Immature natural killer cell (primary cell): Measurements from ENCODE around the gene ST7L. TPM values are rescaled to one million over a fixed set of nuclear protein-coding genes. Genes with fewer than 3 reads are reported as not detected.
"Not testable (repeated sequence)": the region's sequence is repeated elsewhere in the genome, so short reads cannot be mapped to it uniquely, and the experiment has no call there.

Source experiments
- DNase-seq, 3 donors: peaks; one replicate each; pipeline ENCODE4 v3.0.0; 2022; ENCODE audit warnings: mixed read lengths in 1 of 3
- H3K27ac Mint-ChIP-seq, 6 donors: one replicate each; pipeline ENCODE4 v1.8.0; 2020; ENCODE audit warnings: mixed read lengths in 6 of 6, mild to moderate bottlenecking in 5 of 6, inconsistent platforms in 4 of 6, moderate library complexity in 3 of 6
- H3K27me3 Mint-ChIP-seq, 3 donors: one replicate each; pipeline ENCODE4 v1.8.0; 2020 to 2021; ENCODE audit warnings: low read depth in 3 of 3, mild to moderate bottlenecking in 3 of 3, mixed read lengths in 3 of 3, moderate library complexity in 3 of 3, inconsistent platforms in 1 of 3
- H3K36me3 Mint-ChIP-seq, 3 donors: one replicate each; pipeline ENCODE4 v1.8.0; 2020; ENCODE audit warnings: mixed read lengths in 3 of 3, inconsistent platforms in 2 of 3, mild to moderate bottlenecking in 2 of 3
- H3K4me1 Mint-ChIP-seq, 2 donors: one replicate each; pipeline ENCODE4 v1.8.0; 2020; ENCODE audit warnings: inconsistent platforms in 2 of 2, mild to moderate bottlenecking in 2 of 2, mixed read lengths in 2 of 2, moderate library complexity in 1 of 2
- H3K4me3 Mint-ChIP-seq, 5 donors: one replicate each; pipeline ENCODE4 v1.8.0; 2020; ENCODE audit warnings: mild to moderate bottlenecking in 5 of 5, mixed read lengths in 5 of 5, inconsistent platforms in 3 of 5, moderate library complexity in 3 of 5
- H3K9me3 Mint-ChIP-seq, 6 donors: one replicate each; pipeline ENCODE4 v1.8.0; 2020; ENCODE audit warnings: mild to moderate bottlenecking in 6 of 6, mixed read lengths in 6 of 6, inconsistent platforms in 4 of 6, moderate library complexity in 3 of 6
- polyA plus RNA-seq, 3 donors: library from polyadenylated mRNA; unstranded; fragments of 300-500 nt; fragmentation: Illumina TruSeq; gene quantifications; one replicate each; pipeline ENCODE4 v1.2.3, GENCODE V29; 2021

ST7L gene
- polyA plus RNA-seq, 3 donors from 2014 or later = 8.4 to 15.2 (median 11.4) TPM

DNA sequence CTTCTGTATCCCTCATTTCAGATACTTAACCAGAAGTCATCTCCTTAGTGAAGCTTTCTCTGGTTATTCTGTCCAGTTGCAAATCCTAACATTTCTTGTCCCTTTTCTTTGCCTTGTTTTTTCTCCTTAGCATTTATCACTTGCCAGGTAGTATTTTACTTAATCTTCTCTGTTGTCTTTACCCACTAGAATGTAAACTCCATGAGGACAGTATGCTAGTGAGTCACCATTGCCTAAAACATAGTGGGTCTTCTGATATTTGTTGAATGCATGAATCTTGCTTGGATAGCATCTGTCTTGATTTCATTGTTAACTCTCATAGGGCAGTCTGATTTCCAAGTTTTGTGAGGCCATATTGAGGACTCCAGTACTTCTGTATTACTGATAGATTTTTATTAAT is 10.3 kb upstream of the ST7L start:
- Mint-ChIP-seq H3K27me3 (no peaks in the 10 kb centered on the region), H3K27ac (peak overlapping the region; percentile 38 to 86 (median 66)), H3K4me1 (peaks cover 89 to 92% of the 10 kb centered on the region in 2 donors), H3K4me3 (peak overlapping the region in 4 of 5 donors; percentile 1 to 31 (median 27)), H3K36me3 (peaks cover 0 to 5% (median 3%) of the 10 kb centered on the region in 3 donors), H3K9me3 (no peaks in the 10 kb centered on the region)
- DNase-seq = no peak

DNA sequence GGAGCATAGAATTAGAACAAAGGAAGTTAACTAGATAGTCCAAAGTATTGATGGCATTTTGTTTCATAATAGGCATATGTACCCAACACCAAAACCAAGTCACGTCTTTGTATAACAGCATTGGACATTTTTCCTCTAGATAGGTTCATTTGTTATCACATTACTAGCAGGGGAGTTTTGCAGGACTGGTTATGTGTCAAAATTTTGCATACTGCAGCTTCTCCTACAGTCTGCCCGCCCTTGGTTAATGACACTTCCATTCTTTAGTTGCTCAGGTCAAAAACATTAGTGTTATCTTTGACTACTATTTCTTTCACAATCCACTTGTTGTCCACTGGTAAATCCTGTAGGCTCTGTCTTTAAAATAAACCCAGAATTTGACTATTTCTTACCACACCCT is 9.6 kb upstream of the ST7L start:
- Mint-ChIP-seq H3K36me3 (peaks cover 0 to 5% (median 3%) of the 10 kb centered on the region in 3 donors), H3K27me3 (no peaks in the 10 kb centered on the region), H3K27ac (peak overlapping the region; percentile 9 to 66 (median 45)), H3K4me3 (peak overlapping the region in 2 of 5 donors; percentile 30 to 47), H3K9me3 (no peaks in the 10 kb centered on the region), H3K4me1 (peaks cover 85 to 89% of the 10 kb centered on the region in 2 donors)
- no peak for DNase-seq

DNA sequence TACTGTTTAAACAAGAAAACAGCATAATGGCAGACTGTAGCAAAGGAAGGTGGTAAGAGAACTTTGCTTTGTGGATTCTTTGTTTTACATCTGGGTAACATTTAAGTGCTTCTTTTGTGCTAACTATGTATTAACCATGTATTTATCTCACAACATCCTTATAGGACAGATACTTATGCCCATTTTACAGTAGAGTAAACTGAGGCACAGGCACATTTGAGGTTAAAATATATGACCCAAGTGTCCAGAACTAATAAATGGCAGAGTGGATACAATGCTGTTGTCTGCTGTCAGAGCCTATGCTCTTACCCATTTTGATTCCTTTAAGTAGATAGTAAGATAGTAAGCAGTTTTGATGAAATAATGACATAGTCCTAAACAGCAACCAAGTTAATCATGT is 7.9 kb upstream of the ST7L start:
- H3K36me3 Mint-ChIP-seq = peaks cover 0 to 5% (median 3%) of the 10 kb centered on the region in 3 donors
- peaks cover 83 to 88% of the 10 kb centered on the region in 2 donors for H3K4me1 Mint-ChIP-seq
- H3K4me3 Mint-ChIP-seq = peak overlapping the region in 2 of 5 donors; percentile 7 to 25
- peak overlapping the region in 5 of 6 donors; percentile 14 to 60 (median 36) for H3K27ac Mint-ChIP-seq
- DNase-seq = no peak
- H3K27me3 Mint-ChIP-seq = peaks cover 0 to 2% (median 0%) of the 10 kb centered on the region in 3 donors
- H3K9me3 Mint-ChIP-seq = no peaks in the 10 kb centered on the region

GRCh38 chr1:112626193-112626592 is 7.3 kb upstream of the ST7L start:
- H3K4me3 Mint-ChIP-seq = no peak overlapping the region
- peak overlapping the region in 3 of 6 donors; percentile 26 to 55 (median 30) for H3K27ac Mint-ChIP-seq
- H3K9me3 Mint-ChIP-seq = no peaks in the 10 kb centered on the region
- H3K27me3 Mint-ChIP-seq = peaks cover 0 to 4% (median 0%) of the 10 kb centered on the region in 3 donors
- peaks cover 0 to 5% (median 3%) of the 10 kb centered on the region in 3 donors for H3K36me3 Mint-ChIP-seq
- peaks cover 80 to 88% of the 10 kb centered on the region in 2 donors for H3K4me1 Mint-ChIP-seq
- no peak for DNase-seq

DNA sequence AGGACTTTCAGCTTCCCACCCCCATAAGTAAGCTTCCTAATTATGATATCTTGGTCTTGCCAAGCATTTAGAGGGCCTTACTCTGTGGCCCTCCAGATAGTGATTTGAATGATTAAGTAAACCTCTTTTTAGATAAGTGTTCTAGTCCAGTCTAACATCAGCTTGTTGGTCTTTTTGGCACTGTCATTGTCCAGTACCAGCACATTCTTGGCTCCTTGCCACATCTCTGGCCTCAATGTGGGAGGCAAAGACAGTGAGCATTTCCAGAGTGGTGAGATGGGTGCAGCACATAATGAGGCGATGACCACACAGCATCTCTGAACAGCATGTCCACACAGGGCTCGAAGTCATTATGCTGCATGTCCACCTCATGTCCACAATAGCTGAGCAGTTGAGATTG is 6.8 kb upstream of the ST7L start:
- Mint-ChIP-seq H3K9me3 (no peaks in the 10 kb centered on the region), H3K36me3 (peaks cover 0 to 5% (median 3%) of the 10 kb centered on the region in 3 donors), H3K27ac (peak overlapping the region; percentile 26 to 85 (median 75))

GRCh38 chr1:112624493-112624892 is 5.6 kb upstream of the ST7L start:
- peaks cover 79 to 88% of the 10 kb centered on the region in 2 donors for H3K4me1 Mint-ChIP-seq
- DNase-seq = peak in 1 of 3 donors; percentile 13
- peak overlapping the region in 5 of 6 donors; percentile 55 to 85 (median 79) for H3K27ac Mint-ChIP-seq
- H3K36me3 Mint-ChIP-seq, H3K9me3 Mint-ChIP-seq: not testable (repeated sequence)
- H3K4me3 Mint-ChIP-seq = peak overlapping the region in 1 of 5 donors; percentile 13
- H3K27me3 Mint-ChIP-seq = peaks cover 1 to 16% (median 8%) of the 10 kb centered on the region in 3 donors

More for the DNA sequence above, 6.8 kb upstream of the ST7L start:
- Mint-ChIP-seq H3K27me3 (peaks cover 0 to 5% (median under 1%) of the 10 kb centered on the region in 3 donors), H3K4me3 (peak overlapping the region in 1 of 5 donors; percentile 57), H3K4me1 (peaks cover 80 to 88% of the 10 kb centered on the region in 2 donors)
- DNase-seq = no peak

DNA sequence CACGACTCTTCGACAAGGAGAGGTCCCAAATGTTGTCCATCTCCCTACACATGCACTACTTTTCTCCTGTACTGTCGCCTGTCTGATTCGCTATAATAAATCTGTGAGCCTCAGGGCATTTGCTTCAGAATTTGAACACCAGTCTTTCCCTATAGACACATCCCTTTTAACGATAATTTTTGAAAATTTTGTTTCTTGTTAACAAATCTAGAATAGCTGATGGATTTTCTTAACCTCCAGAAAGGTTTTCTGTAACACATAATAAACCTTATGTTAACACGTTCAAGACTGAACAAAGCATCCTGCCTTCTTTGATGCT is 1.4 kb upstream of the ST7L start:
- peaks cover 58 to 77% of the 10 kb centered on the region in 2 donors for H3K4me1 Mint-ChIP-seq

GRCh38 chr1:112619518-112620376 is 806 bp upstream of the ST7L start, which contains the start of gene CAPZA1:
CAPZA1 (plus strand) TSS chr1:112619832; CDS start chr1:112619845, 13 bp downstream.
- Mint-ChIP-seq H3K4me3 (peak within 1 kb of the TSS; percentile 99 to 100 (median 100)), H3K4me1 (peaks cover 52 to 71% of the 10 kb centered on the region in 2 donors), H3K9me3 (no peaks in the 10 kb centered on the region), H3K36me3 (peaks cover 0 to 3% (median 0%) of the 10 kb centered on the region in 3 donors), H3K27me3 (peaks cover 10 to 33% (median 21%) of the 10 kb centered on the region in 3 donors), H3K27ac (peak within 1 kb of the TSS; percentile 100)
- peak; percentile 91 to 93 (median 92) for DNase-seq

More for the DNA sequence above, 1.4 kb upstream of the ST7L start:
- Mint-ChIP-seq H3K4me3 (peak overlapping the region; percentile 99 to 100 (median 100)), H3K9me3 (no peaks in the 10 kb centered on the region), H3K27ac (peak overlapping the region; percentile 100), H3K36me3 (peaks cover 0 to 3% (median 0%) of the 10 kb centered on the region in 3 donors), H3K27me3 (peaks cover 10 to 33% (median 21%) of the 10 kb centered on the region in 3 donors)
- no peak for DNase-seq

DNA sequence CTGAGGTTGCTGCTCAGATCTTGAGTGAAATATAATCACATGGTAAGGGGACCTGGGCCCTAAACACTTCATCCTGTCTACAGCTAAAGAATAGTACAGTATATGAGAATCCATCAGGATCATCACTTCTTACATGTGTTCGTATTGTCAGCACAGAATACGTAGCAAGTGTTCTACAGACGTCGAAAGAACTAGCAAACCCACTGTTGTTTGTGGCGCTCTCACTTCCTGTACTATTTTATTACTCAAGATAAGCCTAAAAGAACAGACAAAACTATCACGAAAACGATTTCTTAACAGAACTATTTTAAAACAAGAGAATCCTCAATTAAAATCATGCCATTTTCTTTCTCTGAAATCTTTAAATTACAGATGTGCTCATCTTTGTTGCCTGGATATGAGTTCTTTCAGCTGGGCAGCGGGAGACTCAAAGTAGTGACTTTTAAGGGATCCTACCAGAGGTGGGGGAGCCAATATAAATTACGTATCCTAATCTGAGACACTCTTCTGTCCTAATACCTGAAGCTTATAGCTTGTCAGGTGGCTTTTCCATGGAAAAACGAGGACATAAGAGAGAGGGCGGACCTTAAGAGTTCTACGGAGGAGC is 724 bp downstream of the ST7L start:
- no peaks in the 10 kb centered on the region for H3K36me3 Mint-ChIP-seq
- peak overlapping the region; percentile 99 to 100 (median 100) for H3K4me3 Mint-ChIP-seq
- peaks cover 10 to 33% (median 21%) of the 10 kb centered on the region in 3 donors for H3K27me3 Mint-ChIP-seq
- DNase-seq = peak; percentile 63 to 72 (median 69)
- peaks cover 44 to 59% of the 10 kb centered on the region in 2 donors for H3K4me1 Mint-ChIP-seq
- no peaks in the 10 kb centered on the region for H3K9me3 Mint-ChIP-seq
- peak overlapping the region; percentile 100 for H3K27ac Mint-ChIP-seq

- Mint-ChIP-seq H3K4me3 (no peak overlapping the region), H3K27ac (peak overlapping the region in 2 of 6 donors; percentile 42 to 62), H3K4me1 (peaks cover 16 to 26% of the 10 kb centered on the region in 2 donors), H3K27me3 (peaks cover 9 to 17% (median 14%) of the 10 kb centered on the region in 3 donors), H3K9me3 (no peaks in the 10 kb centered on the region), H3K36me3 (peaks cover 4 to 8% (median 8%) of the 10 kb centered on the region in 3 donors)
- peak in 2 of 3 donors; percentile 19 to 25 for DNase-seq
Observed at GRCh38 chr1:112614460-112615065, 4.4 kb downstream of the ST7L start.

DNA sequence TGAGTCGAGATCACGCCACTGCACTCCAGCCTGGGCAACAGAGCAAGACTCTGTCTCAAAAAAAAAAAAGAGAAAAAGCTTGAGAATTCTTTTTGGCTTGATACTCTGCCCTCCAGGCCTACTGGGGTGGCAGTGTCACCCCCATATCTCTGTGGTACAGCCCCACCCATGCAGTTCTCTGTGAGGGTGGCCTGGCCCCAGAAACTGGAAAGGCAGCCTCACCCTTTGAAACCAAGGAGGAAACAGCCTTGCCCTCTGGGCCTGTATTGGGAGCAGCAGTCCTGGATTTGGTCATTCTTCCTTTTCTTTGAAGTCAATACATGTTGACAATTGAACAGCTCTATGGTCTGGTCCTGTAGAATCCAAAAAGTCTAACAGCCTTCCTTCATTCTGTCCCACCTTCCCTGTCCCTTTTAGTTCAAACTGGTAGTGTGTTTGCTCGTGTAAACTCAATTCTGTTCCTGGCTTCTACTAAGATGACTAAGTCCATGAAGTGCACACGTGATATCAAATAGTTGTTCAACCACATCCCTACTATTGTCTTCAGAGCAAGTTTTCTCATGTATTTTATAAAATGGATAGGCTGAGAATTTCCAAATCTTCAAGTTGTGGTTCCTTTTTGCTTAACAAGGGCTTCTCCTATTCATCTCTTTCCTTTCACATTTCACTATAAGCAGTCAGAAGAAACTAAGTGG is 13.2 kb downstream of the ST7L start:
- Mint-ChIP-seq H3K9me3 (no peaks in the 10 kb centered on the region), H3K27me3 (peaks cover 0 to 2% (median 0%) of the 10 kb centered on the region in 3 donors), H3K4me1 (no peaks in the 10 kb centered on the region), H3K36me3 (peaks cover 31 to 41% (median 31%) of the 10 kb centered on the region in 3 donors), H3K4me3 (no peak overlapping the region), H3K27ac (peak overlapping the region in 3 of 6 donors; percentile 9 to 60 (median 10))
- DNase-seq = no peak

- H3K36me3 Mint-ChIP-seq = peaks cover 25 to 34% (median 27%) of the 10 kb centered on the region in 3 donors
- no peaks in the 10 kb centered on the region for H3K4me1 Mint-ChIP-seq
- H3K27me3 Mint-ChIP-seq = peaks cover 0 to 2% (median 0%) of the 10 kb centered on the region in 3 donors
- no peak overlapping the region for H3K27ac Mint-ChIP-seq
- no peak overlapping the region for H3K4me3 Mint-ChIP-seq
- no peak for DNase-seq
- no peaks in the 10 kb centered on the region for H3K9me3 Mint-ChIP-seq
Observed at GRCh38 chr1:112603541-112603940, 15.4 kb downstream of the ST7L start.

DNA sequence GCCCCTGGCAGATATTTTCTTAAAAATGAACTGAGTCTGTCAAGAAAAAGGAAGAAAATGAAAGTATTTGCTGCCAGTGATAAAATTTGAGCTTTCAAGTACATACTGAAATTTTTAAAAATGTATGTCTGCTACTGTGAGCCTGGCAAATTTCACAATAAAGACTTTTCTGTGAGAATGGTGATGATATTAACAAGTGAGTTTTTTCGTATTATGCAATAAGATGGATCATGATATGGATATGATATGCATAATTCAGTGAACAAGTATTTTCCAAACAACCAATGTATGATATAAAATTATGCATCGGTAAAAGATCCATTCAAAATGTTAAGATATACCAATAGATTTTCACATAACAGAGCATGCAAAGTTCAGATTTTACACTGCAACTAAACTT is 15.9 kb downstream of the ST7L start:
- H3K27me3 Mint-ChIP-seq = peaks cover 0 to 2% (median 0%) of the 10 kb centered on the region in 3 donors
- peaks cover 21 to 29% (median 25%) of the 10 kb centered on the region in 3 donors for H3K36me3 Mint-ChIP-seq
- no peak overlapping the region for H3K4me3 Mint-ChIP-seq

More for the DNA sequence above, 15.9 kb downstream of the ST7L start:
- no peaks in the 10 kb centered on the region for H3K9me3 Mint-ChIP-seq
- DNase-seq = no peak
- no peak overlapping the region for H3K27ac Mint-ChIP-seq
- no peaks in the 10 kb centered on the region for H3K4me1 Mint-ChIP-seq
